Measurements from ENCODE around the gene PTPRN2. TPM values are rescaled to one million over a fixed set of nuclear protein-coding genes. Genes with fewer than 3 reads are reported as not detected.
"Not testable (repeated sequence)": the region's sequence is repeated elsewhere in the genome, so short reads cannot be mapped to it uniquely, and the experiment has no call there.

The PTPRN2 gene
- total RNA-seq, 1 experiment from 2014 or later, result 1.7 TPM

- Histone ChIP-seq H3K9ac (ENCODE audit: low read length) (no peak overlapping the region), H3K9me3 (ENCODE audit: low read length) (no peaks in the 10 kb centered on the region), H3K36me3 (ENCODE audit: insufficient read depth, low read length) (no peaks in the 10 kb centered on the region), H3K27me3 (ENCODE audit: low read length) (no peaks in the 10 kb centered on the region), H3K79me2 (ENCODE audit: low read length) (no peaks in the 10 kb centered on the region), H3K4me1 (ENCODE audit: low read length) (no peaks in the 10 kb centered on the region), H4K20me1 (ENCODE audit: insufficient read depth, low read depth, low read length) (no peaks in the 10 kb centered on the region), H3K4me2 (ENCODE audit: low read depth, low read length, poor library complexity, severe bottlenecking) (no peak overlapping the region), H2AFZ (ENCODE audit: low read length) (no peak overlapping the region), H3K9me2 (replicated peaks; ENCODE audit: insufficient read depth, low read length) (no peaks in the 10 kb centered on the region), H3K4me3 (ENCODE audit: low read length) (no peak overlapping the region), H3K27ac (ENCODE audit: low read length) (no peak overlapping the region)
- DNase-seq, result no peak
These were observed 208.6 kb downstream of the PTPRN2 start for GRCh38 chr7:158378978-158379377.

- H3K9me2 ChIP-seq (replicated peaks; ENCODE audit: insufficient read depth, low read length), result no peaks in the 10 kb centered on the region
- no peaks in the 10 kb centered on the region for H3K4me1 ChIP-seq (ENCODE audit: low read length)
- no peaks in the 10 kb centered on the region for H4K20me1 ChIP-seq (ENCODE audit: insufficient read depth, low read depth, low read length)
- H3K4me2 ChIP-seq (ENCODE audit: low read depth, low read length, poor library complexity, severe bottlenecking), result no peak overlapping the region
- H3K27ac ChIP-seq (ENCODE audit: low read length), result no peak overlapping the region
- H3K9me3 ChIP-seq (ENCODE audit: low read length), result no peaks in the 10 kb centered on the region
- H2AFZ ChIP-seq (ENCODE audit: low read length), result no peak overlapping the region
- H3K27me3 ChIP-seq (ENCODE audit: low read length), result no peaks in the 10 kb centered on the region
- DNase-seq, result no peak
- no peaks in the 10 kb centered on the region for H3K36me3 ChIP-seq (ENCODE audit: insufficient read depth, low read length)
- H3K4me3 ChIP-seq (ENCODE audit: low read length), result no peak overlapping the region
- no peaks in the 10 kb centered on the region for H3K79me2 ChIP-seq (ENCODE audit: low read length)
- no peak overlapping the region for H3K9ac ChIP-seq (ENCODE audit: low read length)
These were observed 209.6 kb downstream of the PTPRN2 start for GRCh38 chr7:158377800-158378623.

- H3K4me2 ChIP-seq (ENCODE audit: low read depth, low read length, poor library complexity, severe bottlenecking); H3K9ac ChIP-seq (ENCODE audit: low read length); H3K4me1 ChIP-seq (ENCODE audit: low read length); H3K4me3 ChIP-seq (ENCODE audit: low read length); H3K9me3 ChIP-seq (ENCODE audit: low read length); DNase-seq; H4K20me1 ChIP-seq (ENCODE audit: insufficient read depth, low read depth, low read length); H3K79me2 ChIP-seq (ENCODE audit: low read length); H2AFZ ChIP-seq (ENCODE audit: low read length); H3K9me2 ChIP-seq (replicated peaks; ENCODE audit: insufficient read depth, low read length); H3K27me3 ChIP-seq (ENCODE audit: low read length); H3K27ac ChIP-seq (ENCODE audit: low read length); H3K36me3 ChIP-seq (ENCODE audit: insufficient read depth, low read length): not testable (repeated sequence)
These were observed 210.8 kb downstream of the PTPRN2 start for GRCh38 chr7:158376839-158377186.

GRCh38 chr7:158376146-158376838 is 211.3 kb downstream of the PTPRN2 start:
- H3K9me2 ChIP-seq (replicated peaks; ENCODE audit: insufficient read depth, low read length); H3K36me3 ChIP-seq (ENCODE audit: insufficient read depth, low read length); H3K4me2 ChIP-seq (ENCODE audit: low read depth, low read length, poor library complexity, severe bottlenecking); H3K4me1 ChIP-seq (ENCODE audit: low read length); H3K79me2 ChIP-seq (ENCODE audit: low read length); H2AFZ ChIP-seq (ENCODE audit: low read length); H3K27me3 ChIP-seq (ENCODE audit: low read length); H3K9me3 ChIP-seq (ENCODE audit: low read length); H4K20me1 ChIP-seq (ENCODE audit: insufficient read depth, low read depth, low read length); H3K9ac ChIP-seq (ENCODE audit: low read length); DNase-seq; H3K4me3 ChIP-seq (ENCODE audit: low read length); H3K27ac ChIP-seq (ENCODE audit: low read length): not testable (repeated sequence)

- Histone ChIP-seq H2AFZ (ENCODE audit: low read length) (no peak overlapping the region), H3K4me2 (ENCODE audit: low read depth, low read length, poor library complexity, severe bottlenecking) (no peak overlapping the region)
- DNase-seq, result no peak
These were observed 212.6 kb downstream of the PTPRN2 start for GRCh38 chr7:158375034-158375433.

GRCh38 chr7:158374586-158374985 is 213.0 kb downstream of the PTPRN2 start:
- H3K9ac ChIP-seq (ENCODE audit: low read length), result no peak overlapping the region
- H2AFZ ChIP-seq (ENCODE audit: low read length), result no peak overlapping the region
- no peak overlapping the region for H3K4me2 ChIP-seq (ENCODE audit: low read depth, low read length, poor library complexity, severe bottlenecking)
- H3K9me3 ChIP-seq (ENCODE audit: low read length), result no peaks in the 10 kb centered on the region
- H3K9me2 ChIP-seq (replicated peaks; ENCODE audit: insufficient read depth, low read length), result no peaks in the 10 kb centered on the region
- no peaks in the 10 kb centered on the region for H3K36me3 ChIP-seq (ENCODE audit: insufficient read depth, low read length)
- no peak overlapping the region for H3K4me3 ChIP-seq (ENCODE audit: low read length)
- no peaks in the 10 kb centered on the region for H3K27me3 ChIP-seq (ENCODE audit: low read length)
- no peaks in the 10 kb centered on the region for H3K4me1 ChIP-seq (ENCODE audit: low read length)
- H3K27ac ChIP-seq (ENCODE audit: low read length), result no peak overlapping the region
- DNase-seq, result no peak
- no peaks in the 10 kb centered on the region for H4K20me1 ChIP-seq (ENCODE audit: insufficient read depth, low read depth, low read length)
- no peaks in the 10 kb centered on the region for H3K79me2 ChIP-seq (ENCODE audit: low read length)

More at GRCh38 chr7:158375034-158375433, 212.6 kb downstream of the PTPRN2 start:
- H3K27ac ChIP-seq (ENCODE audit: low read length), result no peak overlapping the region
- H3K9ac ChIP-seq (ENCODE audit: low read length), result no peak overlapping the region
- H3K27me3 ChIP-seq (ENCODE audit: low read length), result no peaks in the 10 kb centered on the region
- no peaks in the 10 kb centered on the region for H3K9me3 ChIP-seq (ENCODE audit: low read length)
- no peaks in the 10 kb centered on the region for H4K20me1 ChIP-seq (ENCODE audit: insufficient read depth, low read depth, low read length)
- no peaks in the 10 kb centered on the region for H3K9me2 ChIP-seq (replicated peaks; ENCODE audit: insufficient read depth, low read length)
- no peaks in the 10 kb centered on the region for H3K79me2 ChIP-seq (ENCODE audit: low read length)
- H3K4me1 ChIP-seq (ENCODE audit: low read length), result no peaks in the 10 kb centered on the region
- H3K4me3 ChIP-seq (ENCODE audit: low read length), result no peak overlapping the region
- no peaks in the 10 kb centered on the region for H3K36me3 ChIP-seq (ENCODE audit: insufficient read depth, low read length)

GRCh38 chr7:158374146-158374545 is 213.5 kb downstream of the PTPRN2 start:
- no peaks in the 10 kb centered on the region for H3K9me2 ChIP-seq (replicated peaks; ENCODE audit: insufficient read depth, low read length)
- no peak overlapping the region for H3K4me2 ChIP-seq (ENCODE audit: low read depth, low read length, poor library complexity, severe bottlenecking)
- H2AFZ ChIP-seq (ENCODE audit: low read length), result no peak overlapping the region
- no peaks in the 10 kb centered on the region for H3K9me3 ChIP-seq (ENCODE audit: low read length)
- no peaks in the 10 kb centered on the region for H3K4me1 ChIP-seq (ENCODE audit: low read length)
- no peak overlapping the region for H3K27ac ChIP-seq (ENCODE audit: low read length)
- no peak overlapping the region for H3K9ac ChIP-seq (ENCODE audit: low read length)
- no peaks in the 10 kb centered on the region for H3K79me2 ChIP-seq (ENCODE audit: low read length)
- H4K20me1 ChIP-seq (ENCODE audit: insufficient read depth, low read depth, low read length), result no peaks in the 10 kb centered on the region
- H3K4me3 ChIP-seq (ENCODE audit: low read length), result no peak overlapping the region
- no peaks in the 10 kb centered on the region for H3K36me3 ChIP-seq (ENCODE audit: insufficient read depth, low read length)
- no peaks in the 10 kb centered on the region for H3K27me3 ChIP-seq (ENCODE audit: low read length)
- DNase-seq, result no peak

GRCh38 chr7:158373476-158374133 is 214.0 kb downstream of the PTPRN2 start:
- Histone ChIP-seq H3K79me2 (ENCODE audit: low read length) (no peaks in the 10 kb centered on the region), H3K9me3 (ENCODE audit: low read length) (no peaks in the 10 kb centered on the region), H3K27me3 (ENCODE audit: low read length) (no peaks in the 10 kb centered on the region), H4K20me1 (ENCODE audit: insufficient read depth, low read depth, low read length) (no peaks in the 10 kb centered on the region), H3K9ac (ENCODE audit: low read length) (no peak overlapping the region), H3K4me1 (ENCODE audit: low read length) (no peaks in the 10 kb centered on the region), H2AFZ (ENCODE audit: low read length) (no peak overlapping the region), H3K9me2 (replicated peaks; ENCODE audit: insufficient read depth, low read length) (no peaks in the 10 kb centered on the region), H3K4me2 (ENCODE audit: low read depth, low read length, poor library complexity, severe bottlenecking) (no peak overlapping the region), H3K4me3 (ENCODE audit: low read length) (no peak overlapping the region), H3K36me3 (ENCODE audit: insufficient read depth, low read length) (no peaks in the 10 kb centered on the region), H3K27ac (ENCODE audit: low read length) (no peak overlapping the region)
- DNase-seq, result no peak
